ENCODE measurements around the gene TCEA2.

The TCEA2 gene

DNA sequence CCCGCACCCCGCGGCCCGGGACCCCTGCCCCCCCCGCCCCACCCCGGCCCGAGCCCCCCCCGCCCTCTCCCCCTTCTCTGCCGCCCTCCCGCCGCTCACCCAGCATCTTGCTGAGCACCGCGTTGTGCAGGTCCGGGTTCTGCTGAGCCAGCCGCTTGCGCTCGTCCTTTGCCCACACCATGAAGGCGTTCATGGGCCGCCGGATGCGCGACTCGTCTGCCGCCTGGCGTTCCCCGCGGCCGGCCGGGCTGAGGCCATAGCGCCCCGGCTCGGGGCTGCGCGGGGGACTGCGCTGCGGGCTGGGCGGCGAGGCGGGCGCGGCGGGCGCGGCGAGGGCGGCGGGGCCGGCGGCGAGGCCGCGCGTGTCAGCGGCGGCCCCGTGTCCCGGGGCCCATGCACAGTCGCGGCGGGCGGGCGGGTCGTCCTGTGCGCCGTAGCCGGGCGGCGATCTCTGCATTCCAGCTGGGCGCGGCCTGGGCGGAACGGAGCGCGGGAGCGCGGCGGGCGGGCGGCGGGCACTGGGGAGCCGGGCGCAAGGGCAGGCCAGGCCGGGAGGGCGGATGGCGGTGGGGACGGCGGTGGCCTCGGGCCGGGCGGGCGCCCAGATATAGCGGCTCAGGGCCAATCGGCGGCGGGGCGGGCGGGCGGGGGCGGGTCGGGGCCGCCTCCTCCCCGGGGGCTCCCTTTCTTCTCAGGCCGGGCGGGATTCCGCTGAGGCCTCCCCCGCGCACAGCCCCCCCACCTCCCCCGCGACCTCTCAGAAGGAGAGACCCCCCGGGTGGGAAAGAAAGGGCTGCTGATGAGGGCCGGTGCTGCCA, 13.7 kb upstream of the TCEA2 start, which contains the start of gene SOX18:
Gene SOX18, minus strand, starts transcription at position 580 of the 818 bp plus-strand sequence. Its CDS starts 123 bp downstream, at position 457.
- DNase-seq (ENCODE audit: low read depth in 2 of 2), result no peak

DNA sequence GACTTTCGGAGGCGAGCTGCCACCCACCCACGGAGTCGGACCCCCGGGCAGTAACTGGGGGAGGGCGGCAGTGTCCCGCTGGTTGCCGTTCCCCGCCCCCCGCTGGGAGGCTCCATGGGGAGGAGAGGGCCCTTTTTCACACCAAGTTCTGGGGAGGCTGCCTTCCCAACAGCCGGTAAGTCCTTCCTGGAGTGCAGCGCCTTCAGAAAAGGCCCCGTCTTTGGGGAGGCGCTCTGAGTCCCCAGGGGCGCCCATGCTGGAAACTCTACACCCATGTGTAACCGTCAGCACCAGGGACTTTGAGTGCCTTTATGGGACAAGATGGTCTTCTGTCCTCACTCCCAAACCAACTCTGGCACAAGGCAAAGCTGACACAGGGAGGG, 13.1 kb upstream of the TCEA2 start:
- no peak for DNase-seq (ENCODE audit: low read depth in 2 of 2)

DNA sequence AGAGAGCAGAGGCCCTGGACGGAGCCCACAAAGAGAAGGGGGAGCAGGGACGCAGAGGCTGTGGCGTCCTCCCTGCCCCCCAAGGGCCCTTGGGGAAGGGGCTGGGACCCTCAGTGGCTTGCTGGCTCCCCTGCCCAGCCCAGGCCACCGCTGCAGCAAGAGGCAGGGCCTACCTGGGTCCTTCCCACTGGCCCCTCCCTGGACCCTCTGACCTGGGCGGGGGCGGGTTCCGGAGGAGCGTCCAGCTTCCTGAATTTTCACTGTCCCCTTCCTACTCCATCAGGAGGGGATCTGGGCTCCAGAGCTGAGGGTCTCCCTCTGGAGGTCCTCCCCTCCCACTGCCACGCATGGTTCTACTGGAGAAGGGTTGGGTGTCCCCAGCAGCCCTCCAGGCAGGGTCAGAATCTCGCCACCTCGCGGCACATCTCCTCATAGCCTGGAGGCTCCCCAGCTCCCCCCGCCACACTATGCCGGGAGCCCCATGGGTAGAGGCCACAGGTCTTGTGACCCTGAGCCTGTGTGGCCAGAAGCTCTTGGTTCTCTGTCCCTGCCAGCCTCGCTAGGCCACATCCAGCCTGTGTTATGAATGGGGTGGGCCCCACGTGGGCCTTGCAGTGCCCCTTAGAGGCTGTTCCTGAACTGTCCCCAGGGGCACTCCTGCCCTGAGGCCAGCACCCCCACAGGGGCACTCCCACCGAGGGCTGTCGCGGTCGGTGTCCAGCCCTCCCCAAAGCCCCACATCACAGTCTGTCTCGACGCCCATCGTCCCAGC, 12.6 kb upstream of the TCEA2 start:
- DNase-seq (ENCODE audit: low read depth in 2 of 2), result no peak

DNA sequence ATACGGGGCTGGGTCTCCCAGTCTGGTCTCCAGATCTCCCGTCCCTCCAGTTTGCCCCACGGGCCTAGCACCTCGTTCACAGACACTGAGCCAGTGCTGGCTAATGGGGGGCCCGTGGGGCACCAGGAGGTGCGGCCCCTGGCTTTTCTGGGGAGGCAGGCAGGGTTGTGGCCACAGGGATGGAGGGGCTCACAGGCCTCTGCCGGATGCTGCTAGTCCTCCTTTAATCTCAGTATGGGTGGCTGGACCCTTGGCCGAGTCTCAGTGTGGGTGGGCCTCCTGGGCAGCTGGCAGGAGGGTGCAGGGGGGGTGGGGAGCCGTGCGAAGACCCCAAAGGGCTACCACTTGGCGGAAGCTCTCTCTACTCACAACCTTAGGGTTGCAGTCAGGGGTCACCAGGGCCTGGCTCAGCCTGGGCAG, 12.0 kb upstream of the TCEA2 start:
- DNase-seq (ENCODE audit: low read depth in 2 of 2), result no peak

DNA sequence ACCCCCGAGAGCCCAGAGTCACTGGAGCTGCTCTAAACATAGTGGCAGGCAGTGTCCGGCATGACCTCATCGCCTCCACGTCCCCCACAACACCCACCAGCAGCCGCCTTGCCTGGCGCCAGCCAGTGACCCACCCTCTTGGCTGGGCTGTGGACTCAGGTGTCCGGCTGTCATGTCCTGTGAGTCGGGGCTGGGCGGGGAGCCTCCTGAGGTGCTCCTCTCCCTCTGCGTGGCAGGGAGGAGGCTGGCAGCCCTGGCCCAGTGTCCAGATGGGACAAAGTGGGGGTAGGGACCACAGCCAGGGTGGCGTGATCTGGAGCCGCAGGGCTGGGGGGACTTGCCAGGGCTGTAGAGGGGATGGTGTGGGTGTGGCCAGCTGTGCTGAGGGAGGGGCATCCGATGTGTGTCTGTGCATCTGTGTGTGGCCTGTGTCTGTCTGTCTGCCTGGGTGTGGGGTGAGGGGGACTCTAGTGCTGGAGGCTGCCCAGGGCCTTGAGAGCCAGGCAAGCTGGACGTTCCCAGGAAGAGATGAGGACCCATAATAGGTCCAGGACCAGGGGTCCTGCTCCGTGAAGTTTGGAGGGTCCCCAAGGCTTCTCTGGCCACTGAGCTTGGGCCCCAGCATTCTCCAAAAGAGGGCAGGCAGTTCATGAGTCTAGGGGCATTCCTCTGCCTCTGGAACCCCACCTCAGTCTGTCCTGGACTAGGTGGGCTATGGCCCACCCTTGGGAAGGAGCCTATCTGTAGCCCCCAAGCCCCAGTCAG, 11.3 kb upstream of the TCEA2 start:
- no peak for DNase-seq (ENCODE audit: low read depth in 2 of 2)

DNA sequence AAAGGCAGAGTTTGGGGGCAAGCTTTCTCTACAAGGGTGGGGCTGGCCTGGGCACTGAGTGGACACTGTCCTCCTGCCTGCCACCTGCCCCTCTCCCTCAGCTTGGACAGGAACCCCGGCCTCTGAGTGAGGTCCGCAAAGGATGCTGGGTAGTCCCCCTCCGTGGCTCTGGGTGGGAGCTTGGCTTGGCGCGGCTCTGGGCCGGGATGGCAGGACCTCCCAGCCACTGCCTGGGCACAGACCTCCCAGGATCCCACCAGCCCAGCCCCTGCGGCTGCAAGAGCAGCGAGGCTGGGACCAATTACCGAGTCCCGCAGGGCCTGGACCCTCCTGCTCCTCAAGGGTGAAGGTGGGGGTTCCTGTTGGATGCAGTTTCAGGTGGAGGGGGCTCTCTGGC, 10.7 kb upstream of the TCEA2 start:
- no peak for DNase-seq (ENCODE audit: low read depth in 2 of 2)

DNA sequence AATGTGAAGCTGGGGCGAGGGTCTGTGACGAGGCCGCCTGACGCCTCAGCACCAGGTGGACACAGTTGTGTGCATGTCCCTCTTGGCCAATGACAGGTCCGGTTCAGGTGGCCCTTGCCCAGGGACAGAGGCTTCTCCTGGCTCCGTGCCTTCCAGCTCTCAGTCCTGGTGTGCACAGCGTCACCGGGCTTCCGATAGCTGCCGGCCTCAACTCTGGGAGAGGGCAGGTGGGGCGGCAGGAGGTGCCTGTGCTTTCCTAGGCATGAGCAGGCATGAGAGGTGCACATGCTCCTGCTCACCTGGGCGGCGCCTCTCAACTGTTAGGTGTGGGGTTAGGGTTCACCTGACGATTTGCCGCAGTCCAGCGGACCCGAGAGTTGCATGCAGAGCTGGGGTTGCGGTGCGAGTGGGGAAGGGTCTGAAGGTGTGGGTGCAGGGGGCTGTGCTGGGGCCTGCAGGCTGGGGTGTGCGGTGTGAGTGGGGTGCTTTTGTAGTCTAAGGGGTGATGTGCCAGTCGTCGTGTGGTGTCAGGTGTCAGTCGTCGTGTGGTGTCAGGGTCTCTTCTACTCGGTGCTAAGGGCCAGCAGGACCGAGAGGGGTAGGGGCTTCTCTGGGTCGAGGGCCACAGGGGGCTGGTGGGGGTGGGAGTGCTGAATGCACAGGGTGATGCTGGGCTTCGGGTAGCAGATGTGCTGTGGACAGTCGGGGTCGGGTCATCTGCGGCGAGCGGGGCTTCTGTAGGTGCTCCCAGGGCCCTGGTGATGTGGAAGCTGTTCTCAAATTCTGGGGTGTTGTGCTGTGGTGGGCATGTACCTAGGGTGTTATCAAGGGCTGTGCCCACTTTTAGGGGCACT, 9.8 kb upstream of the TCEA2 start:
- no peak for DNase-seq (ENCODE audit: low read depth in 2 of 2)

DNA sequence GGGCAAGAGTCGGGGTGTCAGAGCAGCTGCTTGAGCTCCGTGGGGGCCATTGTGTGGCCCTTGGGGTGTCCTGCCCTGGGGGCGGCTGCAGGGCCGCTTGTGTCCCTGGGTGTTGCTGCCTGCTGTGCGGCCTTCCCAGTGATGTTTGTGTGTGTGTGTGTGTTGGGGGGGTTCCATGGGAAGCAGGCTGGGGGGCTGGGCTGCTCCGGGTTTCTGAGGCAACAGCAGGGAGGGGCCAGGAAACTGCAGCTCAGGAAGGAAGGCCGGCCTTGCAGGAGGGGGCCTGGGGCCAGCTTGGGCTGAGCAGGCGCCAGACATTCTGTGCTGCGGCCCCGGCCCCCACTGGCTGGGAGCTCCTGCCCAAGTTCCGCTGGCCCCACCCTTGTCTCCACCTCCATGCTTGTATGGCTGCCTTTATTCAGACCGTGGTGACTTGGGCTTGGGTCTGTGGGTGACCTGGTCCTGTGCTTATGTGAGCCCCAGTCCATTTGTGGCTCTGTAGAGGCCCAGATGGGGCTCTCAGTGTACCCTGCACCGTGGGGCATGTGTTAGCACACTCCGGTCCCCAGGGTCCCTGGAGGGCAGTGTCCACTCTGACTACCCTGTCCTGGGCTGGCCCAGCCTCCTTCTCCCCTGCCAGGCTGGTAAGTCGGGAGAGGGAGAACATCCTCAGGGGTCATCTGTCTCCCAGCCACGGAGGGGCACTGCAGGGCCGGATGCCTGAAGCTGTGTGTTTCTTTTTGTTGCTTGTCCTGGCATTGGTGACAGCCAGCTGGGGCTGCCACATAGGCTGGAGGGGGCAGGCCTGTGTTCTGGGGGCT, 8.9 kb upstream of the TCEA2 start:
- no peak for DNase-seq (ENCODE audit: low read depth in 2 of 2)

DNA sequence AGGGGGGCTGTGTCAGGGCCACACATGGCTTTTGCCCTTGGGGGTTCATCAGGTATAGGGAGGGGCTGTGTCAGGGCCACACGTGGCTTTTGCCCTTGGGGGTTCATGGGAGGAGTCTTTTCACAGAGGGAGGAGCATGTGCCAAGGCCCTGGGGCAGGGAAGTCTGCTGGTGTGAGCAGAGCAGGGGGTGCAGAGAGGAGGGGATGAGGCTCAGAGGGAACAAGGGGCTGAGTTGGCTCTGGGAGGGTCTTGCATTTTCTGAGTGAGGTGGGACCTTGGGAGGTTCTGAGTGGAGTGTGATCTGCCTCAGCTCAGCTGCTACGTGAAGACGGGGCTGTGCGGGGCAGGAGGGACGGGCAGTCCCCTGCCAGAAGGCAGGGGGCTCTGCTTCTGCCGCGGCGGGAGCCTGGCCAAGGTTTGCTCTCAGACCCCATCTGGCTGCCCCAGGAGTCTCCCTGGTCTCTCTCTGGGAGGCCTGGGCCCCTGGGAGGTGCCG, 7.6 kb upstream of the TCEA2 start:
- DNase-seq (ENCODE audit: low read depth in 2 of 2), result no peak

DNA sequence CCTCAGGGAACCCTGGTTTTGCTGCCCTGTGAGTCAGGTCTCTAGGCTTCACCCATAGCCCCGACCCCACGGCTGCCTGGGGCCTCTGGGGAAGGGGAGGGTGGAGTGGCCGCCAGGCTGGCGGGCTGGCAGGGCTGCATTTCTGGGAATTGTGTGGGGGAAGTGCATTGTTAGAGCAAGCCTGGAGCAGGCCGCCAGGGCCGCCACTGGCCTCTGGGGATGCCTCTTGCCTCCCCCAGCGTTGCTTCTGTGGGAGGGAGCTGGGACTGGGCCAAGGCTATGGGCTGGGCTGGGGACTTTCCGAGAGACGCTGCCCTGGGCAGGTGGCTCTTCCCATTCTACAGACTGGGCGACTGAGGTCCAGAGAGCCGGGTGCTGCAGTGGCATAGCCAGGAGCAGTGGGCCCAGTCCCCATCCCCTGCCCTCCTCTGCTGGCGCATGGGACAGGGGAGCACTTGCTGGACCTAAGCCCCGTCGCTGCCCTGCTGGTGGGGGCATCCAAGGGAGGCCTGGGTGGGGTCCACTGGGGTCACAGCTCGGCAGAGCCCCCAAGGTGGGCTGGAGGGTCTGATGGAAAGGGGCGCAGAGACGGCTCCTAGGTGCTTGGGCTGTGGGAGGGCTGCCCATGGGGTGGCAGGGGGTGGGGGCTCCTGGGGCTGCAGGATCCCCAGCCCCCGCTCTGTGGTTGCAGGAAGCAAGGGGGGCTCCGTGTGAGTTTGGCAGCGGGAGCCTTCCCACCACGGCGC, 6.9 kb upstream of the TCEA2 start:
- no peak for DNase-seq (ENCODE audit: low read depth in 2 of 2)

DNA sequence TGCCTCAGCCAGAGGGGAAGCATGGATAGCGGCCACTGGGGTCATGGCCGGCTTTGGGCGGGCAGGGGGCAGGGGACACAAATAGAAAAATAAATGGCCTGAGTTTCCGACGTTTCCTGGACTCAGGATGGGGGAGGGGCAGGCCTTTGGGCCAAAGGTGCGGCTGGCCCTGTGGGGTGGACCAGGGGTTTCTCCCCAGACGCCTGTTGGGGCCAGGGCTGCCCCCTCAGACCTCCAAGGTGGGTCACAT, 6.4 kb upstream of the TCEA2 start:
- no peak for DNase-seq (ENCODE audit: low read depth in 2 of 2)

DNA sequence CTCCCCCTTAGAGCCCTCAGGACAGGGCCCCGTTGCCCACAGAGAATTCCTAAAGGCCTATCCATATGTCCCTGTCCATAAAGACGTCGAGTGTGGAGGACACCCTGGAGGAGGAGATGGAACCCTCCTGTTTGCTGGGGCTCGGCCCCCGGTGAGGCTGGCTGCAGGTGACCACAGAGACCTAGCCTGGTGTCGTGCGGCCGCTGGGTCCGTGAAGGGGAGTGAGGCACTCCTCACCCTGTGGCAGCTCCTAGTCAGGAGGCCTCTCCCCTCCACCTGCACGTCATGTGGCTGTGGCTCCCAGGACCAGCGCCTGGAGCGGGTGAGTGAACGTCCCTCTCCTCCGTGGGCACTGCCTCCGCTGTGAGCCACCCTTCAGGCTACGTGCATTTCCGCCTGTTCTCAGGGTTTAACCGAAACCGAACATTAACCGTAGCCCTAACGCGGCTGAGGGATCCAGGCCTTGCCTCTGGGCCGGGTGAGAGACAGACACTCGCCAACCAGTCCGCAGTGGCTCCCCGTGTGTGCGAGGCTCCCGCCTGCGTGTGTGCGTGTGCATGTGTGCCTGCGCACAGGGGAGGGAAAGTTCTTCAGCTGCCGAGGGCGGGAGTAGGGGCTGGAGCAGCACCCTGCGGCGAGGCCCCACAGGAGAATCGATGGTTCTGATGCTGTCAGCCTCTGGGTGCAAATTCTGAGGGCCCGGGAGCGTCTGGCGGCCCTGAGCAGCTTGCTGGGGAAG, 5.9 kb upstream of the TCEA2 start:
- DNase-seq (ENCODE audit: low read depth in 2 of 2), result no peak

DNA sequence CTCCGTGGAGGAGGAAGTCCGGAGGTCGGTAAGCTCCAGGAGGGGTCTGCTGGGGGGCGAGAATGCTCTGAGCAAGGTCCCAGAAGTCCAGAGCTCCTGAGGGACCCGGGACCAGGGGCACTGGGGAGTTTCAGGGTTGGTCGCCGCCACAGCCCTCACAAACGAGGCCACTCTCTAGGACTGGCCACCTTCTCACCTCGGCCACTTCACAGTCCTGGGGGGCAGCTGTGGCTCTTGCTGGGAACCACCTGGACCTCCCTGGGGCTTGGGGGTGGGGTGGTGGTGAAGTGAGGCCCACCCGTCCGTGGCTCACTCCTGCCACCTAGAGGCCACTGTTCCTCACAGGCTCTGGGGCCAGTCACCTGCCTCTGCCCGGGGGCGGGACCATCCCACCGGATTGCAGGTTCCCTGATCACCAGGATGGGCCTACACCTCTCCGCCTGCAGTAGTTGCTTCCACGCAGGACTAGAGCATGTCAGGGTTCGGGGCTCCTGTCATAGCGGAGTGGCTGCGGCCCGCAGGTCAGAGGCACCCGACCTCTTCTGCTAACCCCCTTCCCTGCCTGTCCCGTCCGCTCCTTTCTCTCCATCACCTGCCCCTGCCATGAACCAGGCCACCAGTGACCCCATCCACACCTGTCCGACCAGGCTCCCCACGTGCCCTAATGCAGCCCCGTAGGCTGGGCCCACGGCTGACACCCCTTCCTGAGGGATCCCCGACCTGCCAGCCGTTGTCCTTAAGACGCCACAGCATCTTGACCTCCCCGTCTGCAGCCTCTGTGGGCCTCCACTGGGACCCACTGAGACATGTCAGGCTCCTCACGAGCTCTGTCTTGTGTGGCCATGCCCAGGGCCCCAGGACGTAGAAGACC, 5.1 kb upstream of the TCEA2 start:
- peak; percentile 82 to 88 for DNase-seq (ENCODE audit: low read depth in 2 of 2)

DNA sequence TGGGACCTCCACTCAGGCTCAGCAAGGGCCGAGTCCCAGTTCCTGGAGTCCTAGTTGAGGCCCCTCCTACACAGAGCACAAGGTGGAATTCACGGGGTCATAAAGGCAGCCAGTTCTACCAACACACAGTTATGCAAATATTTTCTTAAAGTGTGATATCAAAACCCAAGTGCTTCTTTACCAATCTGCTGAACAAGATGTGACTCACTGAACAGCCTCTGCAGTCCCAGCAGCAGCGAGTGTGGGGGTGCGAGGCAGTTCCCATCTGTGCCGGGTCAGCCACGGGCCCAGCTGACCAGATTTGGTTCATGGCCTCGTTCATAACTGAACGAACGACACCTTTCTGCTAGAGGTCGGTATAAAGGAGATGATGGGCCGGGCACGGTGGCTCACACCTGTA, 4.5 kb upstream of the TCEA2 start:
- DNase-seq (ENCODE audit: low read depth in 2 of 2), result no peak

DNA sequence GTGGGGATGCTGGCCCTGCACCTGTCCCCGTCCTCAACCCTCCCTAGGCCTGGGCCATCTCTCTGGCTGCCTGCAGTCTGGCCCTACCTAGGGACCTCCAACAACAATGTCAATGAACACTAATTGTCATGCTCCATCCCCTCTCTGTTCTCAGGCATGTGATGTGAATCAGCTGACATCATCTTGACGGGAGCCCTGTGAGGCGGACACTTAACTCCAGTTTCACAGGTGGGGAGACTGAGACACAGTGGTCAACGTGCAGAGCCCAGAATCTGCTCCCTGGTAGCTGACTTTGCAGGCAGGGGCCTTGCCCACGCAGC, 762 bp upstream of the TCEA2 start:
- DNase-seq (ENCODE audit: low read depth in 2 of 2), result no peak

DNA sequence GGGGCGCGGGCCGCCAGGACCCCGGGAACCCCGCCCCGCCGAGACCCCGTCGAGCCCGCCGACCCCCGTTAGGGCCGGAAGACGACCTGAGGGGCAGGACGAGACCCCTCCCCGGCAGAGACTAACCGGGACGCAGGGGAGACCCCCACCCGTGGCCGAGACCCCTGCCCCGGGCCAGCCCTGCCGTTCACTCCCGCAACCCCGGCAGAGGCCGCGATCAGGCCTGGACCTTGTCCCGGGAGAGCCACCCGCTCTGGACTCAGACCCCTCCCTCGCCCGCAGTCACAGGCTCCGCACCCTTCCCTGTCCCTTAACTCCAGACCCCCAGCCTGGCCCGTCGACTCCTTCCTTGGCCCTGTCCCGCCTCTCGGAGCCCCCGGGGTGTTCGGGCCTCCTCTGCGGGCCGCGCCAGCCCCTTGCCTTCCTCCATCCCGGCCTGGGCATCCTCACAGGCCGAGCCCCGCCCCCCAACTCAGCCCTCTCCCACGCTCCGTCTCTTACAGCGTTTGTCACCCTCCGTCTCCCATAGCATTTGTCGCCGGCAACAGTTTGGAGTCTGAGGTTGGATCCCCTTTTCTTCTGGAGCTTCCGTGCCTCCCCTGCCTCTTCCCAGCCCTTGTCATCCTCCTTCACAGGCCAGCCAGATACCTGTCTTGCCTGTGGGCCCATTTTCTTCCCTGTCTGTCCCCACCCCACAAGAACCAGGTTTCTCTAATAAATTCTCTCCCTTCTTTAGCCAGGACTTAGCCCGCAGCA, 569 bp downstream of the TCEA2 start:
- no peak for DNase-seq (ENCODE audit: low read depth in 2 of 2)

DNA sequence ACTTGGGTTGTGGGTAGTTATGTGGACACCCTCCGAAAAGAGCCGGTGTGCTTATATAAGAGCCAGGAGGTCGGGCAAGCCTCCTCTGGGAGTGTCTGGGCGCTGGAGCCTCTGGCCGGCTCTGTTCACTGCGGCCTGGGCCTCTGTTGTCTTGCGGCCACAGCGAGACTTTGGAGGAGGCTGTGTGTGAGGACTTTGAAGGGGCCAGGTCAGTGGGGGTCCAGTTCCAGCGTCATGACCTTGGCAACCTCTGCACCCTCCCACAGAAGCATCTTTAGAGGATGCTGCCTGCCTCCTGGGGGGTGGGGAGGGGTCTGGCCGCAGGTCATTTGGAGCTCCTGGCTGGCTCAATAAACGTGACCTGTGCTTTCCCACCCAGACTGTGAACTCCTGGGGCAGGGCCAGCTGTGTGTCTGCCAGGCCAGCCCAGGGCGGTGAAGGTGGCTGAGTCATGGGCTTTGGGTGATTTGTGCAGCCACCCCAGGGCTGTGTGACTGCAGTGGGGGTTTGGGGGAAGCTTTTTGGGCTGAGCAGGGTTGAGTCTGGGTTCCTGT, 1.2 kb downstream of the TCEA2 start:
- DNase-seq (ENCODE audit: low read depth in 2 of 2), result no peak
